Measurements from ENCODE around the gene ATRNL1.

GRCh38 chr10:115094416-115095140 lies 1.4 kb downstream of the ATRNL1 start:
- TF ChIP-seq, protein P1, sequence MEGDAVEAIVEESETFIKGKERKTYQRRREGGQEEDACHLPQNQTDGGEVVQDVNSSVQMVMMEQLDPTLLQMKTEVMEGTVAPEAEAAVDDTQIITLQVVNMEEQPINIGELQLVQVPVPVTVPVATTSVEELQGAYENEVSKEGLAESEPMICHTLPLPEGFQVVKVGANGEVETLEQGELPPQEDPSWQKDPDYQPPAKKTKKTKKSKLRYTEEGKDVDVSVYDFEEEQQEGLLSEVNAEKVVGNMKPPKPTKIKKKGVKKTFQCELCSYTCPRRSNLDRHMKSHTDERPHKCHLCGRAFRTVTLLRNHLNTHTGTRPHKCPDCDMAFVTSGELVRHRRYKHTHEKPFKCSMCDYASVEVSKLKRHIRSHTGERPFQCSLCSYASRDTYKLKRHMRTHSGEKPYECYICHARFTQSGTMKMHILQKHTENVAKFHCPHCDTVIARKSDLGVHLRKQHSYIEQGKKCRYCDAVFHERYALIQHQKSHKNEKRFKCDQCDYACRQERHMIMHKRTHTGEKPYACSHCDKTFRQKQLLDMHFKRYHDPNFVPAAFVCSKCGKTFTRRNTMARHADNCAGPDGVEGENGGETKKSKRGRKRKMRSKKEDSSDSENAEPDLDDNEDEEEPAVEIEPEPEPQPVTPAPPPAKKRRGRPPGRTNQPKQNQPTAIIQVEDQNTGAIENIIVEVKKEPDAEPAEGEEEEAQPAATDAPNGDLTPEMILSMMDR (IDR thresholded peaks at IDR 0.05; ENCODE audit: low read depth, low read length) = no peak
- TF ChIP-seq EZH2phosphoT487 (IDR thresholded peaks at IDR 0.05; ENCODE audit: low read depth) = no peak
